GM12891 (cell line): ENCODE measurements around the gene UFSP2.

Experiments used
- PAX5 ChIP-seq: IDR thresholded peaks from 2 replicates; pipeline ENCODE4 v1.6.1; 2011; ENCODE audit warnings: low read length, moderate library complexity, mild to moderate bottlenecking; ENCODE audit not compliant: insufficient read depth, severe bottlenecking
- POLR2A ChIP-seq: IDR thresholded peaks from 2 replicates; pipeline ENCODE4 v1.6.1; 2011; ENCODE audit warnings: low read depth, low read length, control low read depth
- POLR2AphosphoS5 ChIP-seq: IDR thresholded peaks from 2 replicates; pipeline ENCODE4 v1.6.1; 2011; ENCODE audit warnings: low read depth, low read length, control low read depth
- POU2F2 ChIP-seq: IDR thresholded peaks from 2 replicates; pipeline ENCODE4 v1.6.1; 2011; ENCODE audit warnings: low read depth, mild to moderate bottlenecking, control low read depth, low read length, moderate library complexity
- SPI1 ChIP-seq: IDR thresholded peaks from 2 replicates; pipeline ENCODE4 v1.6.1; 2011; ENCODE audit warnings: low read depth, low read length, control low read depth
- TAF1 ChIP-seq: IDR thresholded peaks from 2 replicates; pipeline ENCODE4 v1.6.1; 2011; ENCODE audit warnings: low read depth, low read length, control low read depth

GRCh38 chr4:185394568-185395237 lies 31.1 kb downstream of the UFSP2 start:
- no peak for TF ChIP-seq POLR2A
- no peak for TF ChIP-seq POLR2AphosphoS5
- TF ChIP-seq PAX5 = no peak
- no peak for TF ChIP-seq POU2F2
- no peak for TF ChIP-seq TAF1
- TF ChIP-seq SPI1 = no peak
